Stimulated activated CD8-positive, alpha-beta memory T cell treated with anti-CD3 and anti-CD28 coated beads, Interleukin-15, amount 100 ng/mL, for 24 hours (primary cell): ENCODE data around the gene ZNF417.
"Not testable (repeated sequence)": the region's sequence is repeated elsewhere in the genome, so short reads cannot be mapped to it uniquely, and the experiment has no call there.

Experiments used
- DNase-seq: peaks from one replicate; pipeline ENCODE4 v3.0.0-alpha.2; 2020; ENCODE audit warnings: low read depth

The ZNF417 gene

DNA sequence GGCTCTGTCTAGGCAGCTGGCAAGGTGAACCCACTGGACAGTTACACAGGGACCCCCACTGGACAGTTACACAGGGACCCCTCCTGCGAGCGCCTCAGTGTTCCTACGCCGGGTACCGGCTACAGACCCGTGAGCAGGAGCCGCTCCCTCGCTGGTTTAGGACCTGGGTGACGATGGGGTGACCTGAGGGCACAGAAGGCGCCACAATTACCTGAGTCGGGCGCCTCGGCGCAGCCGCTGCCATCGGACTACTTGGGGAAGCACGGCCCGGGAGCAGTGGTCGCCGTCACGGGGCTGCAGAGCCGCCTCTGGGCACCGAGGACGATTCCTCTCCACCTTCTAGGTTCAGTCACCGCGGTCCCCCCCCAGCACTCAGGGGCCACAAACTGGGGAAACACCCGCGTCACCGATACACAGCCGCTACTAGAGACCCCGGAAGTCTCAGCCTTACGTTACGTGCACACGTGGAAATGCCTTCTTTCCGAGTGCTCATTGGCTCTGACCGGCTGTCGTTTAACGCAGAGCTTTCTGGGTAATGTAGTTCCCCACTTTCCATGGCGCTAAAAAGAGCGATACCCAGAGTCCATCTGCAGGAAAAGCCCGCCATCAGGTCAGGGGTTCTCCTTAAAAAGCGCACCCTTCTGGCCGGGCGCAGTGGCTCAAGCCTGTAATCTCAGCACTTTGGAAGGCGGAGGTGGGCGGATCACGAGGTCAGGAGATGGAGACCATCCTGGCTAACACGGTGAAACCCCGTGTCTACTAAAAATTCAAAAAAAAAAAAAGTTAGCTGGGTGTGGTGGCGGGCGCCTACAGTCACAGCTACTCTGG is at the start of gene ZNF417:
Gene ZNF417, minus strand, starts transcription at position 425 of the 828 bp plus-strand sequence. Its CDS starts 181 bp downstream, at position 244.
- DNase-seq, result peak; percentile 53

DNA sequence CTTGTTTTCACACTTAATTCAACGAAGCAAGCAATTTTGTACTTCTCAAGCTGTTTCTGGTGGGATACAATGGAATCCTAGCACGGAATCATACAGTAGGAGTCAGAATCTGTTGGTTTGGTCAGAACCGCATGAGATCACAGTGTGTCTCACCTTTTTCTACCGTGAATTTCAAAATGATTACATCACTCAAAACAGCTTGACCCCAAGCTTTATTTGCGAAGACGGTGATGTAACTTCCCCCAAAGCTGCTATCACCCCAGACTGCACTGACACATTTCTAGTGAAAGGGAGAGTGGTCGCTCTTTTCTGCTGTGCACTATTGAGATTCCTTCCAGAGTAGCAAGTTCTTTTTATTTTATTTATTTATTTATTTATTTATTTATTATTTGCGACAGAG is 48.4 kb upstream of the ZNF417 start:
- no peak for DNase-seq

- DNase-seq, result no peak
Observed at GRCh38 chr19:57961785-57962184, 45.4 kb upstream of the ZNF417 start.

DNA sequence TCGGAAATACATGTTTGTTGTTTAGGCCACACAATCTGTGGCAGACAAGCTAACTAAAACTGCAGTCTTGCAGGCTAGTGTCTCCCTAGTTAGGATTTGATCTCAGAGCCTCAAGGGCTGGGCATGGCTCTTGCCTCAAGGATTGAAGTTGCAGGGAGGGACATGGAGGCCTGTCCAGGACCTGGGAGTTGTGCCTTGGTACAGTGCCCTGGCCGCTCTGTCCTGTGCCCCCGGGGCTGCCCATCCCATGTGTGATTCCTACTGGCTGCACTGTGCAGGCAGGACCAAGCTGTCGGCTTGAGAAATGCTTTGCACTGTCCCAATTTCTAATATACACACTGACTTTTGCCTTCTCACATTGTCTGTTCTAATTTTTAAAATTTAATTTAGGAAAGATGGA is 38.6 kb upstream of the ZNF417 start:
- DNase-seq, result no peak

GRCh38 chr19:57949702-57950101 is 33.3 kb upstream of the ZNF417 start:
- no peak for DNase-seq

- DNase-seq, result no peak
Observed at GRCh38 chr19:57949296-57949695, 32.9 kb upstream of the ZNF417 start.

DNA sequence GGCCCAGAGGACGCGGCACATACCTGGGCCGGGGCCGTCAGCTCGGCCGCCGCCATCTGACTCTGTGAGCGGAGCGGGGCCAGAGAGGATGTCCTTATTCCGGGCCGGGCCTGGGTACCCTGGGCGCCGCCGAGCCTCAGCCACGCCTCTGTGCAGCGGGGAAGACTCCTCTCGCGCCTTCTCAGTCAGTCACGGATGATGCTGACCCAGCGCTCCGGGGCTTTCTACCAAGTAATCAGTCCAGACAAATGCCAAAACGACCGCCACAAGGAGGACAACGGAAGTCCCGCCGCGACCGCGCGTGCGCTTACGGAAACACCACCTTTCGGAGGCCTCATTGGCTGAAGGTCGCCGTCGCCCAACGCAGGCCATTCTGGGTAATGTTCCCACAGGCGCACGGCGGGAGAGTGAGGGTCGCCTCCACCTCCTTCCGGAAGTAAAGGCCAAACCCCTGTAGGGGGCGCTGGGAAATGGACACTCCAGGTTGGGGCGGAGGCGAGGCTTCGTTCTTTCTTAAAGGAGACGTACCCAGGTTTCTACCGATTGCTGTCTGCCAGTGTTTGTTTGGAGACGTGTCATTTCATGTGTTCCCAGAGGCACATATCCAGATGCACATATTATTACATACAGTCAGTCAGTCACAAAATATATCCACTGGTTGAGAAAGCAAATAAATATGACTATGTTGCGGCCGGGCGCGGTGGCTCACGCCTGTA is 31.2 kb upstream of the ZNF417 start, which contains the start of gene ZNF256:
Gene ZNF256, minus strand, starts transcription at position 288 of the 716 bp plus-strand sequence. Its CDS starts 232 bp downstream, at position 56.
- DNase-seq, result peak; percentile 80

- peak; percentile 5 for DNase-seq
Observed at GRCh38 chr19:57947088-57947418, 30.7 kb upstream of the ZNF417 start.

DNA sequence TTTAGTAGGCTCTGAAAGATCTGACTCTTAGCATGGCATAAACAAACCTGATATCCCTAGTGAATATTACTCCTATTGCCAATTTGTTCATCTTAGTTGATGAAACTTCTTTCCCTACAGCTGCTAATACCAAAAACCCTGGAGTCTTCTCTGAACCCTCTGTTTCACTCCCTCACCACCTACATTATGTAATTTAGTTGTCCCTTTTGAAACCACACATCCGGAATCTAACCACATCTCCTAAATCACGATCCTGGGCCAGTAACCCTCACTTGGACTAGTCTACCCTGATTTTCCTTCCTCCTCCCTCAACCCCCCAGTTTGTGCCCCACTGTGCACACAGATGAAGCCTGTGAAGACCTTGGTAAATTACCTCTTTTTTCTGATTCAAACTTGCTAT is 29.9 kb upstream of the ZNF417 start:
- no peak for DNase-seq

GRCh38 chr19:57941593-57941992 is 25.2 kb upstream of the ZNF417 start:
- DNase-seq, result no peak

GRCh38 chr19:57935731-57936130 is 19.3 kb upstream of the ZNF417 start:
- DNase-seq, result no peak

DNA sequence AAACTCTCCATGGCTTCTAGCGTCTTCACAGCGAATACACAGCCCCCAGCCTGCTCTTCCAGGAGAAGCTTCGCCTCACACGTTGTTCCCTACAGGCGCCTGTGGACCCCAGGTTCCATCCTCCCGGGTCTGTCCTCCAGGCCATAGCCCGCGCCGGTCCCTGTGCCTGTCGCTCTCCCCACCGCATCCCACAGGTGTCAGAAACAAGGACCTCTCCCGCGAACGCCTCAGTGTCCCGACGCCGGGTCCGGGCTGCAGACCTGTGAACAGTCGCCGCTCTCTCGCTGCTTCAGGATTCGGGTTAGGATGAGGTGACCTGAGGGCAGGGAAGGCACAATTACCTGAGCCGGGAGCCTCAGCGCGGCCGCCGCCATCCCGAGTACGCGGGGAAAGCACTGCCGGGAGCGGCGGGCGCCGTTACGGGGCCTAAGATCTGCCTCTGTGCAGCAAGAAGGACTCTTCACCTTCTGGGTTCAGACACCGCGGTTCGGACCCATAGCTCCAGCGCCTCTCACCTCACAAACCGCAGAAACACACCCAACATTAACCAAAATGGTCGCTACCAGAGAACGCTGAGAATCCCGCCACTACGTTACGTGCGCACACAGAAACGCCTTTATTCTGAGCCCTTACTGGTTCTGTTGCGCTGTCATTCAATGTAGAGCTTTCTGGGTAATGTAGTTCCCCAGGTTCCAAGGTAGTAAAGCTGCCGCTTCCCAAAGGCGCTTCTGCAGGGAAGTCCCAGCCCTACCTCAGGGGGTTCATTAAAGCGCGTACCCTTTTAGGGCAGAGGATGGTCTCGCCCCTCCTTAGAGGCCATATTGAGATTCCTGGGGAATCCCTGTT is 18.7 kb upstream of the ZNF417 start, which contains the start of gene ZNF418:
Gene ZNF418, minus strand, starts transcription at position 583 of the 846 bp plus-strand sequence. CDS start 1,580 bp downstream, outside the sequence.
- DNase-seq, result no peak

DNA sequence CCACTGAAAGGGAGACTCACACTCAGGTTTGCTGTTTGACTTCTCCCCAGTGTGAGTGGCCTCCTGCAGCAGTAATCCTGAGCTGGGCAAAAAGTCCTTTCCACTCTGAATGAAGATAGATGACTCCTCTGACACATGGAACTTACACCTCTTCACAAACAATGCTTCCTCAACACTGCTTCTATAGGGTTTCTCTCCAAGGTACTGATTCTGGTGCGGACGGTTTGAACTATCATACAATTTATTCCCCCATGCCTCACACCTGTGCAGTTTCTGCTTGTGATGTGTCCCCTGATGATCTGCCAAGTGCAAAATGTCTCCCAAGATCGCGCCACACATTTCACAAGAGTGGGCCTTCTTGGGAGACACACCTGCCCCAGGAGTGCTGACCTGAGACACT is 11.2 kb upstream of the ZNF417 start:
- no peak for DNase-seq

DNA sequence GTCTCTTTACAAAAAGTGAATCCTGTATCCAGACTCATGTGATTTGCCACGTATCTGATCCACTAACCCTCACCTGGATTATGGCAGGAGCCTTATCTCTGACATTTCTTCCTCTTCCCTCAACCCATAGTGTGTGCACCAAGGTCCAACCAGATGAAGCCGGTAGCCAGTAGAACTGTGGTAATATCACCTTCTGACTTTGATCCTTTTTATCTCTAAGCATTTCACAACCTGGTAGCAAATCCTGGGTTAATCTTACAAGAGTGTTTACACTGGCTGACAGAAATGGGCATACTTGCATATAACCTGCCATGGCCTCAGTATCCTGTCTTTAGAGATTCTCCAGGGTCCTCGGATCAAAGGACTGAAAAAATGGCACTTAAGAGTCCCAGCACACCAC is 1.9 kb downstream of the ZNF417 start:
- DNase-seq, result no peak

DNA sequence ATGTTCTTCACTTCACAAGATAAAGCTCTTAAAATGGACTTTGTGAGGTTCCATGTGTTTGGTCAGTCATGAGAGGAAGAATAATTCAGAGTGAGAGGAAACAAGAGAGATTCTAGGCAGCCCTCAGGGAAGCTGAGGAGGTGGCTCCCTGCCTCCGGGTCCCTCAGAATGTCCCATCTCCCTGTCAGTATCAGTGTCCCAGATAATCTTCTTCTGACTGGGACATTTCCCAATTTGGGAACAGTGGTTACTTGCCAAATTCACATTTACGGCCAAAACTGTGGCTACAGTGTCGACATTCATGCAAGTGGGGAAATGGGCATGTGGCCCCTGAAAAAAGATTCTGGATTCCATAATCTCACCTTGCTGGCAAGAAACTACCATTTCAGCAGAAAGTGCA is 9.0 kb downstream of the ZNF417 start:
- no peak for DNase-seq

DNA sequence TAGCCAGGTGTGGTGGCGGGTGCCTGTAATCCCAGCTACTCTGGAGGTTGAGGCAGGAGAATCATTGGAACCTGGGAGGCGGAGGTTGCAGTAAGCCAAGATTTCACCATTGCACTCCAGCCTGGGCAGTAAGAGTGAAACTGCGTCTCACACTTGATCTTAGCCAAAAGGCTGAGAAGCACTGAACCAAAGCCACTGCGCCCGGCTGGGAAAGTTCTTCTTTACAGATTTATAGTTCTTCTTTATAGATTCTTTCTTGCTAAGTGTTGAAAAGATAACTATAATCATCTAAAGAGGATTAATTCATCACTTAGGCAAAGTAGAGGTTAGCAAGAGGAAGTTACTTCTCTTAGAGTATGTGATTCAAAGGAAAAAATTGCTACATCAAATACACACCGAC is 11.1 kb downstream of the ZNF417 start:
- no peak for DNase-seq

DNA sequence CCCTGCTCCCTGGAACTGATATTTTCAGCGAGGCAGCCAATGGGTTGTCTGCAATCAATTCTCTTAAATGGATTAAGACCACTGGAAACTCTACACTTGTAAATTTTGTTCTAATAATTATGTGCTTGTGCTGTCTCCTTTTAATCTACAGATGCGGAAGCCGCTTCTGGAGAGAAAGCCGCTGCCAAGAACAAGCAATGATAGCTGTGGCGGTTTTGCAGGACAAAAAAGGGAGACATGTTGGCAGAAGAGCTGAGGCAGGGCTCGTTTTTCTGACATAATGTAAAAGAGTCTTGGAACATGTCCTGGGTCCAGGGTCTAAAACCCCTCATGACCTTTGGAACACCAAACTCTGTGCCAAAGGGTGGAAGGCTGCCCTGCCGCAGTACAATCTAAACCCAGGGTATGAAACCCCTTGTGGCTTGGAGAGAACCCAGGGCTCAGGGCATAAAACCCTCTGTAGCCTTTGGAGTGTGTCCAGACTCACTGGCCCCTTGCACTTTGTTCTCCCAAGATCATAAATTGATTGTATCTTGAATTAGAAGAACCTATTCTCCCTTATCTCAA is 12.7 kb downstream of the ZNF417 start:
- DNase-seq, result no peak

- no peak for DNase-seq
Observed at GRCh38 chr19:57900311-57900710, 16.1 kb downstream of the ZNF417 start.

DNA sequence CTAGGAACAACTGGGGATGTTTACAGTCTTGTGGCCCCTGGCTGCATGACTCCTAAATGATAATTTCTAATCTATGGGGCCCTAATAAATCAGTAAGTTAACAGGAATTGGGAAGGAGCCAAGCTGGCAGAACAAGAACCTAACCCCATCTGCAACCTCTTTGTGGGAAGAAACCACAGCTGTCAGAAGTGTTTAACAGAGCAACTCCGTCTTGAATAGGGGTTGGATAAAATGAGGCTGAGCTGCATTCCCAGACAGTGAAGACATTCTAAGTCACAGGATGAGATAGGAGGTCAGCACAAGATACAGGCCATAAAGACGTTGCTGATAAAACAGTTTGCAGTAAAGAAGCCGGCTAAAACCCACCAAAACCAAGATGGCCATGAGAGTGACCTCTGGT is 25.7 kb downstream of the ZNF417 start:
- not testable (repeated sequence) for DNase-seq

DNA sequence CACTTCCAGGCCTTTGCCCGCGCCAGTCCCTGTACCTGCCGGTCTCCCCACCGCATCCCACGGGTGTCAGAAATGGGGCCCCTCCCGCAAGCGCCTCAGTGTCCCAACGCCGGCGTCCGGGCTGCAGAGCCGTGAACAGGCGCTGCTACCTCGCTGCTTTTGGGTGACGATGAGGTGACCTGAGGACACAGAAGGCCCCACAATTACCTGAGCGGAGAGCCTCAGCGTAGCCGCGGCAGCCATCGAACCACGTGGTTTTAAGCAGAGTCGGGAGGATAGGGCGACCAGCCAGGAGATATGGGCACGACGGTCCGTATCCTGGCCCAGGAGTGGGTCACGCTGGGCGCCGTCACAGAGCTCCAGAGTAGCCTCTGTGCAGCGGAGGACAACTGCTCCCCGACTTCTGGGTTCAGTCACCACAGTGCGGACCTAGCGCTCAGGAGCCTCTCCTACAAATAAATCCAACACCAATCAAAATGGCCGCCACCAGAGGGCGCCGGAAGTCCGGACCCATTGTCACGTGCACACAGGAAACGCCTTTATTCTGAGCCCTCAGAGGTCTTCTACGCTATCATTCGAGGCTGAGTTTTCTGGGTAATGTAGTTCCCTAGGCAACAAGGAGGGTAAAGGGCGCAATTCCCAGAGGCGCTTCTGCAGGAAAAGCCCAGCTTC is 27.7 kb downstream of the ZNF417 start, which contains the start of gene ZNF814:
Gene ZNF814, minus strand, starts transcription at position 478 of the 672 bp plus-strand sequence. Its CDS starts 235 bp downstream, at position 243.
- DNase-seq, result peak; percentile 61

DNA sequence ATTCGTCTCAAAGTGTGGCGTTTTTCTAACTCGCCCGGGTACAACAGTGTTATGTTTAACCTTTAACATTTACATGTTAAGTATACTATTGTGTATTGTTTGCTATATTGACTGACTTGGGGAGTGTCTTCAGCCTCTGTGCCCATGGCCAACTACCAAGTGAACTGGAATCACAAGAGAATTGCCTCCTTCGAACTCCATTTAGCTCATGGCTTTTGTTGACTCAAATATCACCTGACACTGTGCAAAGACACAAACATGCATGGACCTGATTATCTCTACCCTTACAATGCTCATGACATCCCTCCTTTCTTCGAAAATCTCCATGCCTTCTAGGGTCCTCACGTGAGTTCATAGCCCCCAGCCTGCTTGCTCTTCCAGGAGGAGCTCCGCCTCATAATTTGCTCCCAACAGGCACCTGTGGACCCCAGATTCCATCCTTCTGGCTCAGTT is 28.3 kb downstream of the ZNF417 start:
- no peak for DNase-seq
